ENCODE measurements around the gene KDM6A. TPM values are rescaled to one million over a fixed set of nuclear protein-coding genes. Genes with fewer than 3 reads are reported as not detected.
A peak's percentile ranks its signal among the peaks of the same experiment; 100 is the strongest.
"Not testable (repeated sequence)": the region's sequence is repeated elsewhere in the genome, so short reads cannot be mapped to it uniquely, and the experiment has no call there.

KDM6A gene
- total and polyA plus RNA-seq, 5 donors = 4.5 to 20.0 (median 13.2) TPM

- Histone ChIP-seq H3K9me3 (ENCODE audit: control insufficient read depth, low read length) (no peaks in the 10 kb centered on the region), H3K4me1 (ENCODE audit: control insufficient read depth, insufficient read depth, low read length) (no peaks in the 10 kb centered on the region), H3K27me3 (ENCODE audit: control insufficient read depth, insufficient read depth) (no peaks in the 10 kb centered on the region), H3K4me3 (ENCODE audit: low read length) (no peak overlapping the region), H3K27ac (ENCODE audit: low read length) (no peak overlapping the region)
- DNase-seq (no peak), ATAC-seq (no peak)
- intact Hi-C loops (cut with DNase I) = no loop called here
Measured at GRCh38 chrX:45050558-45050957, 177.6 kb downstream of the KDM6A start.

GRCh38 chrX:45056428-45057145, 183.6 kb downstream of the KDM6A start:
- DNase-seq (no peak), ATAC-seq (no peak)
- Histone ChIP-seq H3K4me3 (ENCODE audit: low read length) (no peak overlapping the region), H3K27me3 (ENCODE audit: control insufficient read depth, insufficient read depth) (no peaks in the 10 kb centered on the region), H3K27ac (ENCODE audit: low read length) (no peak overlapping the region), H3K9me3 (ENCODE audit: control insufficient read depth, low read length) (no peaks in the 10 kb centered on the region), H3K4me1 (ENCODE audit: control insufficient read depth, insufficient read depth, low read length) (no peaks in the 10 kb centered on the region)
- 63% methylated on average over 2 of the region's 2 CpGs for WGBS
- intact Hi-C loops (cut with DNase I) = no loop called here

- H3K27ac ChIP-seq (ENCODE audit: low read length); H3K4me3 ChIP-seq (ENCODE audit: low read length); H3K9me3 ChIP-seq (ENCODE audit: control insufficient read depth, low read length); DNase-seq; H3K27me3 ChIP-seq (ENCODE audit: control insufficient read depth, insufficient read depth); H3K4me1 ChIP-seq (ENCODE audit: control insufficient read depth, insufficient read depth, low read length); ATAC-seq; intact Hi-C loops (cut with DNase I): not testable (repeated sequence)
- WGBS = 96% methylated on average over 2 of the region's 2 CpGs
Measured at GRCh38 chrX:45059906-45060305, 186.9 kb downstream of the KDM6A start.

GRCh38 chrX:45063319-45064095, 190.5 kb downstream of the KDM6A start:
- Histone ChIP-seq H3K4me3 (ENCODE audit: low read length) (no peak overlapping the region), H3K27me3 (ENCODE audit: control insufficient read depth, insufficient read depth) (no peaks in the 10 kb centered on the region), H3K9me3 (ENCODE audit: control insufficient read depth, low read length) (no peaks in the 10 kb centered on the region), H3K4me1 (ENCODE audit: control insufficient read depth, insufficient read depth, low read length) (no peaks in the 10 kb centered on the region), H3K27ac (ENCODE audit: low read length) (no peak overlapping the region)
- intact Hi-C loops (cut with DNase I) = no loop called here
- ATAC-seq = no peak
- WGBS = 93% methylated on average over 11 of the region's 11 CpGs
- no peak for DNase-seq

- H3K4me3 ChIP-seq (ENCODE audit: low read length) = no peak overlapping the region
- H3K4me1 ChIP-seq (ENCODE audit: control insufficient read depth, insufficient read depth, low read length) = no peaks in the 10 kb centered on the region
- ATAC-seq (no peak), DNase-seq (no peak)
- 86% methylated on average over 4 of the region's 4 CpGs for WGBS
- no peaks in the 10 kb centered on the region for H3K9me3 ChIP-seq (ENCODE audit: control insufficient read depth, low read length)
- no peaks in the 10 kb centered on the region for H3K27me3 ChIP-seq (ENCODE audit: control insufficient read depth, insufficient read depth)
- intact Hi-C loops (cut with DNase I) = no loop called here
- H3K27ac ChIP-seq (ENCODE audit: low read length) = no peak overlapping the region
Measured at GRCh38 chrX:45068569-45068968, 195.6 kb downstream of the KDM6A start.

- no peaks in the 10 kb centered on the region for H3K4me1 ChIP-seq (ENCODE audit: control insufficient read depth, insufficient read depth, low read length)
- intact Hi-C loops (cut with DNase I) = loop anchor here in 3 of 4 donors (5.0 to 10.0 kb wide), 2 partner anchors 196 to 198 kb away; partner anchors contain the start of gene KDM6A (in 3 of the 3)
- no peaks in the 10 kb centered on the region for H3K9me3 ChIP-seq (ENCODE audit: control insufficient read depth, low read length)
- no peak overlapping the region for H3K27ac ChIP-seq (ENCODE audit: low read length)
- no peak overlapping the region for H3K4me3 ChIP-seq (ENCODE audit: low read length)
- 17% methylated on average over 2 of the region's 2 CpGs for WGBS
- DNase-seq = no peak
- no peaks in the 10 kb centered on the region for H3K27me3 ChIP-seq (ENCODE audit: control insufficient read depth, insufficient read depth)
- peak in 1 of 2 donors; percentile 70 for ATAC-seq
Measured at GRCh38 chrX:45070116-45071007, 197.4 kb downstream of the KDM6A start.

GRCh38 chrX:45073011-45073410, 200.0 kb downstream of the KDM6A start:
- DNase-seq; H3K4me3 ChIP-seq (ENCODE audit: low read length); H3K27ac ChIP-seq (ENCODE audit: low read length); H3K4me1 ChIP-seq (ENCODE audit: control insufficient read depth, insufficient read depth, low read length); ATAC-seq; H3K27me3 ChIP-seq (ENCODE audit: control insufficient read depth, insufficient read depth); H3K9me3 ChIP-seq (ENCODE audit: control insufficient read depth, low read length): not testable (repeated sequence)
- intact Hi-C loops (cut with DNase I) = loop anchor here in 3 of 4 donors (5.0 to 10.0 kb wide), 2 partner anchors 198 to 201 kb away; partner anchors contain the start of gene KDM6A (in 3 of the 3)
- WGBS = 97% methylated on average over 4 of the region's 4 CpGs

- Histone ChIP-seq H3K4me1 (ENCODE audit: control insufficient read depth, insufficient read depth, low read length) (no peaks in the 10 kb centered on the region), H3K27me3 (ENCODE audit: control insufficient read depth, insufficient read depth) (no peaks in the 10 kb centered on the region), H3K27ac (ENCODE audit: low read length) (no peak overlapping the region), H3K9me3 (ENCODE audit: control insufficient read depth, low read length) (no peaks in the 10 kb centered on the region), H3K4me3 (ENCODE audit: low read length) (no peak overlapping the region)
- 83% methylated on average over 2 of the region's 2 CpGs for whole genome bisulfite sequencing
- ATAC-seq (no peak), DNase-seq (no peak)
- intact Hi-C loops (cut with DNase I) = loop anchor here in 2 of 4 donors (10.0 kb wide), 1 partner anchor 203 kb away; the partner anchor contains the start of gene KDM6A (in 2 of the 2)
Measured at GRCh38 chrX:45077748-45078424, 204.9 kb downstream of the KDM6A start.

- Histone ChIP-seq H3K27ac (ENCODE audit: low read length) (no peak overlapping the region), H3K4me1 (ENCODE audit: control insufficient read depth, insufficient read depth, low read length) (no peaks in the 10 kb centered on the region), H3K4me3 (ENCODE audit: low read length) (no peak overlapping the region), H3K27me3 (ENCODE audit: control insufficient read depth, insufficient read depth) (no peaks in the 10 kb centered on the region), H3K9me3 (ENCODE audit: control insufficient read depth, low read length) (no peaks in the 10 kb centered on the region)
- intact Hi-C loops (cut with DNase I) = no loop called here
- ATAC-seq (no peak), DNase-seq (no peak)
- WGBS = 65% methylated on average over 2 of the region's 2 CpGs
Measured at GRCh38 chrX:45083314-45083713, 210.3 kb downstream of the KDM6A start.

GRCh38 chrX:45110494-45110893, 237.5 kb downstream of the KDM6A start:
- Histone ChIP-seq H3K9me3 (ENCODE audit: control insufficient read depth, low read length) (no peaks in the 10 kb centered on the region), H3K4me3 (ENCODE audit: low read length) (no peak overlapping the region), H3K27ac (ENCODE audit: low read length) (no peak overlapping the region), H3K27me3 (ENCODE audit: control insufficient read depth, insufficient read depth) (no peaks in the 10 kb centered on the region), H3K4me1 (ENCODE audit: control insufficient read depth, insufficient read depth, low read length) (no peaks in the 10 kb centered on the region)
- ATAC-seq = no peak
- DNase-seq = no peak
- 56% methylated on average over 3 of the region's 3 CpGs for whole genome bisulfite sequencing
- intact Hi-C loops (cut with DNase I) = no loop called here

Measured in right cardiac atrium (tissue), 5 donors.